Measurements from ENCODE around the gene COL1A1. TPM values are rescaled to one million over a fixed set of nuclear protein-coding genes. Genes with fewer than 3 reads are reported as not detected.
A peak's percentile ranks its signal among the peaks of the same experiment; 100 is the strongest.

Gene COL1A1
- total and polyA plus RNA-seq, 2 of the 13 experiments (the other 11 are each of a cell fraction or from before 2014, with no cell fraction given) = 0.05 TPM; not detected in 1

GRCh38 chr17:50219939-50220465, 18.6 kb upstream of the COL1A1 start (continued):
- TF ChIP-seq HNF1A (IDR thresholded peaks at IDR 0.05; ENCODE audit: low read depth) (no peak), HNF1A (CRISPR knock-in tag; IDR thresholded peaks at IDR 0.05; ENCODE audit: borderline replicate concordance) (no peak), ZNF121 (CRISPR knock-in tag; IDR thresholded peaks at IDR 0.05) (peak; percentile 93), ADNP (CRISPR knock-in tag; IDR thresholded peaks at IDR 0.05) (peak; percentile 41; the same call in 1 of the 2 replicates), ZMAT5 (CRISPR knock-in tag; IDR thresholded peaks at IDR 0.05; ENCODE audit: borderline replicate concordance, low read depth) (no peak), ZNF451 (CRISPR knock-in tag; IDR thresholded peaks at IDR 0.05) (no peak), JARID2 (CRISPR knock-in tag; IDR thresholded peaks at IDR 0.05; ENCODE audit: insufficient replicate concordance) (no peak), ZNF557 (CRISPR knock-in tag; IDR thresholded peaks at IDR 0.05) (no peak), ZBTB46 (CRISPR knock-in tag; IDR thresholded peaks at IDR 0.05; ENCODE audit: borderline replicate concordance) (no peak), ZFP36 (IDR thresholded peaks at IDR 0.05; ENCODE audit: borderline replicate concordance, low read depth, low read length, partially characterized antibody) (no peak), SKI (IDR thresholded peaks at IDR 0.05; ENCODE audit: partially characterized antibody) (peak; percentile 21), XRCC5 (optimal IDR thresholded peaks at IDR 0.05; ENCODE audit: low read length) (no peak), ZFP62 (CRISPR knock-in tag; IDR thresholded peaks at IDR 0.05) (no peak), ZUFSP (CRISPR knock-in tag; IDR thresholded peaks at IDR 0.05; ENCODE audit: borderline replicate concordance) (no peak)
- TF ChIP-seq, protein P1, sequence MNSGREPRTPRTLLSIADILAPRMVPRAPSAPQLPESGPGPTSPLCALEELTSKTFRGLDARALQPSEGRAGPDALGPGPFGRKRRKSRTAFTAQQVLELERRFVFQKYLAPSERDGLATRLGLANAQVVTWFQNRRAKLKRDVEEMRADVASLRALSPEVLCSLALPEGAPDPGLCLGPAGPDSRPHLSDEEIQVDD (CRISPR knock-in tag; IDR thresholded peaks at IDR 0.05; ENCODE audit: borderline replicate concordance) = no peak
- TF ChIP-seq, protein P2, sequence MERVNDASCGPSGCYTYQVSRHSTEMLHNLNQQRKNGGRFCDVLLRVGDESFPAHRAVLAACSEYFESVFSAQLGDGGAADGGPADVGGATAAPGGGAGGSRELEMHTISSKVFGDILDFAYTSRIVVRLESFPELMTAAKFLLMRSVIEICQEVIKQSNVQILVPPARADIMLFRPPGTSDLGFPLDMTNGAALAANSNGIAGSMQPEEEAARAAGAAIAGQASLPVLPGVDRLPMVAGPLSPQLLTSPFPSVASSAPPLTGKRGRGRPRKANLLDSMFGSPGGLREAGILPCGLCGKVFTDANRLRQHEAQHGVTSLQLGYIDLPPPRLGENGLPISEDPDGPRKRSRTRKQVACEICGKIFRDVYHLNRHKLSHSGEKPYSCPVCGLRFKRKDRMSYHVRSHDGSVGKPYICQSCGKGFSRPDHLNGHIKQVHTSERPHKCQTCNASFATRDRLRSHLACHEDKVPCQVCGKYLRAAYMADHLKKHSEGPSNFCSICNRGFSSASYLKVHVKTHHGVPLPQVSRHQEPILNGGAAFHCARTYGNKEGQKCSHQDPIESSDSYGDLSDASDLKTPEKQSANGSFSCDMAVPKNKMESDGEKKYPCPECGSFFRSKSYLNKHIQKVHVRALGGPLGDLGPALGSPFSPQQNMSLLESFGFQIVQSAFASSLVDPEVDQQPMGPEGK (CRISPR knock-in tag; IDR thresholded peaks at IDR 0.05) = peak; percentile 59
- TF ChIP-seq, protein P3, sequence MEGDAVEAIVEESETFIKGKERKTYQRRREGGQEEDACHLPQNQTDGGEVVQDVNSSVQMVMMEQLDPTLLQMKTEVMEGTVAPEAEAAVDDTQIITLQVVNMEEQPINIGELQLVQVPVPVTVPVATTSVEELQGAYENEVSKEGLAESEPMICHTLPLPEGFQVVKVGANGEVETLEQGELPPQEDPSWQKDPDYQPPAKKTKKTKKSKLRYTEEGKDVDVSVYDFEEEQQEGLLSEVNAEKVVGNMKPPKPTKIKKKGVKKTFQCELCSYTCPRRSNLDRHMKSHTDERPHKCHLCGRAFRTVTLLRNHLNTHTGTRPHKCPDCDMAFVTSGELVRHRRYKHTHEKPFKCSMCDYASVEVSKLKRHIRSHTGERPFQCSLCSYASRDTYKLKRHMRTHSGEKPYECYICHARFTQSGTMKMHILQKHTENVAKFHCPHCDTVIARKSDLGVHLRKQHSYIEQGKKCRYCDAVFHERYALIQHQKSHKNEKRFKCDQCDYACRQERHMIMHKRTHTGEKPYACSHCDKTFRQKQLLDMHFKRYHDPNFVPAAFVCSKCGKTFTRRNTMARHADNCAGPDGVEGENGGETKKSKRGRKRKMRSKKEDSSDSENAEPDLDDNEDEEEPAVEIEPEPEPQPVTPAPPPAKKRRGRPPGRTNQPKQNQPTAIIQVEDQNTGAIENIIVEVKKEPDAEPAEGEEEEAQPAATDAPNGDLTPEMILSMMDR (CRISPR knock-in tag; IDR thresholded peaks at IDR 0.05) = peak; percentile 3; the same call in 1 of the 2 replicates
